HAP-1 (cell line): ENCODE results near the gene TAS2R60.
"Not testable (repeated sequence)": the region's sequence is repeated elsewhere in the genome, so short reads cannot be mapped to it uniquely, and the experiment has no call there.

Experiments
- DNase-seq, 2 experiments: peaks; one replicate each; pipeline ENCODE4 v3.0.0-alpha.2; 2016 to 2020; ENCODE audit warnings: low spot score in 2 of 2
- H3K27me3 ChIP-seq: fragments of 250-450 bp; sonication (Bioruptor Pico); 2 replicates; pipeline ENCODE4 v1.5.1; 2020; ENCODE audit warnings: low read depth, mild to moderate bottlenecking, moderate library complexity
- H3K36me3 ChIP-seq: fragments of 250-450 bp; sonication (Bioruptor Pico); replicated peaks from 2 replicates; pipeline ENCODE4 v1.5.1; 2020; ENCODE audit warnings: mild to moderate bottlenecking
- H3K4me1 ChIP-seq: fragments of 250-450 bp; sonication (Bioruptor Pico); 2 replicates; pipeline ENCODE4 v1.5.1; 2020; ENCODE audit warnings: mild to moderate bottlenecking
- H3K4me3 ChIP-seq: fragments of 250-450 bp; sonication (Bioruptor Pico); 2 replicates; pipeline ENCODE4 v1.5.1; 2020; ENCODE audit warnings: mild to moderate bottlenecking, moderate library complexity
- H3K9me3 ChIP-seq: fragments of 250-450 bp; sonication (Bioruptor Pico); 2 replicates; pipeline ENCODE4 v1.5.1; 2020; ENCODE audit warnings: mild to moderate bottlenecking, moderate library complexity
- in situ Hi-C: fragments of 300-500 bp; cut with MboI; formaldehyde crosslinking; loops from 3 replicates; pipeline ENCODE4 v1.14.3; 2020; ENCODE audit warnings: low sequenced_read_pairs, inconsistent platforms, mixed read lengths

TAS2R60 gene

DNA sequence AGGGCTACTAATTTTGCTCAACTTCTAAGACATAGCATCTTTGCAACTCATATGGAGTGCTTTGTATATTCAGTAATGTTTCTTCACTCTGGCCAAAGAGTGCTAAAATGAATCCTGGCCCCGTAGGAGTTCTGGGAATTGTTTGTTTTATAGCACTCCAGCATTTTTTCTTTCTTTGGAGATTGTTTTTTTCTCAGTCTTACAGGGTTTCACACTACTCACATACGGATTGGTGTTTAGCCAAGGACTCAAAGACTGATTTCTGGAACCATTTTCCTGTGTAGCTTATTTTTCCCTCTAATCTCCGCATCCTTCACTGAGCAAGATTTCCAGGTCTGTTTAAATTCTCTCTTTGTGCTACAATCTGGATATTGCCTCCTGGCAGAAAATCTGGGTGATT, 40.9 kb downstream of the TAS2R60 start:
- no peak for DNase-seq
- no peaks in the 10 kb centered on the region for H3K36me3 ChIP-seq
- H3K27me3 ChIP-seq: no peaks in the 10 kb centered on the region
- no peaks in the 10 kb centered on the region for H3K4me1 ChIP-seq
- no peak overlapping the region for H3K4me3 ChIP-seq
- no peaks in the 10 kb centered on the region for H3K9me3 ChIP-seq
- in situ Hi-C loops: no loop called here

DNA sequence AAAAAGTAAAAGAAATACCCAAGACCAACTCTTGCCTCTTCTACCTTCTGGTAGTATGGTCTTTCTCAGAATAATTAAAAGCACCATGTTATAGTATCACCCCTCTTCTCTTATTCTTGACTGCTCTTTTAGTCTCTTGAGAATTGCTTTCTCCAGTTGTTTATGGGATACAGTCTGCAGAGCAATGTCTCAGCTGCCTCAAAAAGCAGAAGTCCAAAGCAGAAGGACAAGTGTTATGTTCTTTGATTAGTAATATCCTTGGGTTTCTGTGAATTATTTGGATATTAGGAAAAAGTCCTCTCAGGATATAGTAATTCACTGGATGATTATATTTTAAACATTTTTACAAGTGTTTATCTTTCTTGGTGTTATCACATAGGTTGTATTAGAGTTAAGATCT, 41.8 kb downstream of the TAS2R60 start:
- H3K4me1 ChIP-seq: no peaks in the 10 kb centered on the region
- H3K27me3 ChIP-seq: peaks cover under 1% of the 10 kb centered on the region; the same call in 1 of the 2 replicates
- no peak overlapping the region for H3K4me3 ChIP-seq
- no peaks in the 10 kb centered on the region for H3K36me3 ChIP-seq
- no peaks in the 10 kb centered on the region for H3K9me3 ChIP-seq
- no peak for DNase-seq
- in situ Hi-C loops: no loop called here

- no peaks in the 10 kb centered on the region for H3K4me1 ChIP-seq
- no peaks in the 10 kb centered on the region for H3K36me3 ChIP-seq
- peaks cover 2% of the 10 kb centered on the region; the same call in 1 of the 2 replicates for H3K27me3 ChIP-seq
- in situ Hi-C loops: no loop called here
- H3K9me3 ChIP-seq: no peaks in the 10 kb centered on the region
- DNase-seq: no peak
- H3K4me3 ChIP-seq: no peak overlapping the region
Observed at GRCh38 chr7:143485500-143485899, 42.2 kb downstream of the TAS2R60 start.

- in situ Hi-C loops, H3K4me1 ChIP-seq, H3K9me3 ChIP-seq, H3K36me3 ChIP-seq, H3K4me3 ChIP-seq, H3K27me3 ChIP-seq, DNase-seq: not testable (repeated sequence)
Observed at GRCh38 chr7:143486266-143486665, 43.0 kb downstream of the TAS2R60 start.

GRCh38 chr7:143487061-143487460, 43.8 kb downstream of the TAS2R60 start:
- Histone ChIP-seq H3K36me3 (no peaks in the 10 kb centered on the region), H3K9me3 (no peaks in the 10 kb centered on the region), H3K4me1 (no peaks in the 10 kb centered on the region), H3K4me3 (no peak overlapping the region), H3K27me3 (peaks cover 2% of the 10 kb centered on the region; the same call in 1 of the 2 replicates)
- in situ Hi-C loops: no loop called here
- no peak for DNase-seq

GRCh38 chr7:143487566-143487965, 44.3 kb downstream of the TAS2R60 start:
- Histone ChIP-seq H3K27me3 (peaks cover 2% of the 10 kb centered on the region; the same call in 1 of the 2 replicates), H3K4me1 (no peaks in the 10 kb centered on the region), H3K9me3 (no peaks in the 10 kb centered on the region), H3K36me3 (no peaks in the 10 kb centered on the region), H3K4me3 (no peak overlapping the region)
- in situ Hi-C loops: no loop called here
- no peak for DNase-seq

DNA sequence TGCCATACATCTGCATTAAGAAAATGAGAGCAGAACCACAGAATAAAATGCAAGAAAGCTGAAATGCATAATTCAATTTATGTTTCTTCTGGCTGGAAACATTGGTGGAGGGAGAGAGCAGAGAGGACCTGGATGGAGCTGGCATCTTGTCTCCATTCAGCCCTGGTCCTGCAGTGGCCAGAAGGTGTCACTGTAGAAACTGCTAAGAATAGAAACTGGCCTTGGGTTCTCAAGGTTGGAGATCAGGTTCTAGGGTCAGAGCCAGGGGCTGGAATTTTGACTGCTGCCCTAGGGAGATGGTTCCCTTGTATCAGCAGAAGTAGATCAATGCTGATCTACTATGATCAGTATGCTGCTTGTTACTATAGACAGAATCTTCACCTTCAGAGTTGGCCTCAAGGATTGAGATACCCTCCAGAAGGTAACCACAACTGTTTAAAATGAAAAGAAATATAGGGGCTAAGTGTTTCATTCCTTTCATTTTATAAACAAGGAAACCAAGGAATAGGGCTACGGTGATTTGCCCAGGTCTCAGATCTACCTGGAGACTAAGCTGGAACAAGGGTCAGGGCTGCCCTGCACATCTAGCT, 47.6 kb downstream of the TAS2R60 start:
- no peaks in the 10 kb centered on the region for H3K36me3 ChIP-seq
- H3K4me1 ChIP-seq: no peaks in the 10 kb centered on the region
- H3K4me3 ChIP-seq: no peak overlapping the region
- DNase-seq: no peak
- no peaks in the 10 kb centered on the region for H3K9me3 ChIP-seq
- in situ Hi-C loops: no loop called here
- peaks cover 2% of the 10 kb centered on the region for H3K27me3 ChIP-seq

- no peak for DNase-seq
- H3K36me3 ChIP-seq: no peaks in the 10 kb centered on the region
- no peaks in the 10 kb centered on the region for H3K4me1 ChIP-seq
Observed at GRCh38 chr7:143492043-143492471, 48.8 kb downstream of the TAS2R60 start.

GRCh38 chr7:143492799-143493739, 49.8 kb downstream of the TAS2R60 start:
- in situ Hi-C loops: no loop called here
- H3K27me3 ChIP-seq: peaks cover 4% of the 10 kb centered on the region
- no peaks in the 10 kb centered on the region for H3K4me1 ChIP-seq
- no peaks in the 10 kb centered on the region for H3K36me3 ChIP-seq
- no peaks in the 10 kb centered on the region for H3K9me3 ChIP-seq
- no peak overlapping the region for H3K4me3 ChIP-seq
- no peak for DNase-seq

More at GRCh38 chr7:143492043-143492471, 48.8 kb downstream of the TAS2R60 start:
- Histone ChIP-seq H3K4me3 (no peak overlapping the region), H3K9me3 (no peaks in the 10 kb centered on the region), H3K27me3 (peaks cover 4% of the 10 kb centered on the region)
- in situ Hi-C loops: no loop called here

GRCh38 chr7:143493751-143494150, 50.5 kb downstream of the TAS2R60 start:
- H3K4me1 ChIP-seq: no peaks in the 10 kb centered on the region
- H3K9me3 ChIP-seq: no peaks in the 10 kb centered on the region
- DNase-seq: no peak
- peaks cover 4% of the 10 kb centered on the region for H3K27me3 ChIP-seq
- H3K36me3 ChIP-seq: no peaks in the 10 kb centered on the region
- in situ Hi-C loops: no loop called here
- H3K4me3 ChIP-seq: no peak overlapping the region
